H1 (cell line): ENCODE results near the gene ZBED4. TPM values are rescaled to one million over a fixed set of nuclear protein-coding genes. Genes with fewer than 3 reads are reported as not detected.

Experiments used
- EGR1 ChIP-seq: IDR thresholded peaks from 2 replicates; pipeline ENCODE4 v1.6.1; 2011; ENCODE audit warnings: low read depth, low read length, borderline replicate concordance
- FOSL1 ChIP-seq: IDR thresholded peaks from 2 replicates; pipeline ENCODE4 v1.6.1; 2011; ENCODE audit warnings: mild to moderate bottlenecking, low read depth, low read length, moderate library complexity; ENCODE audit not compliant: insufficient read depth
- SUZ12 ChIP-seq: fragments of 200-600 bp; sonication (generic); IDR thresholded peaks from 2 replicates; pipeline ENCODE4 v1.6.1; 2012; ENCODE audit warnings: mild to moderate bottlenecking, inconsistent platforms, low read length, moderate library complexity, mixed read lengths
- YY1 ChIP-seq: IDR thresholded peaks from 2 replicates; pipeline ENCODE4 v1.6.1; 2011; ENCODE audit warnings: low read depth, mild to moderate bottlenecking, low read length
- polyA plus RNA-seq, 7 experiments: library from polyadenylated mRNA; depleted of rRNA in 3 of 7; stranded (reverse) in 5 of 7; unstranded in 2 of 7; fragments of >200 nt in 5 of 7; fragments of 200-250 nt in 2 of 7; gene quantifications; 1 replicate in 5 of 7; 2 replicates in 1 of 7; 4 replicates in 1 of 7; pipeline versions ENCODE4 v1.2.1 to v1.2.3, GENCODE V29; 2011 to 2013; ENCODE audit warnings: missing spikeins in 2 of 7, mixed read lengths in 2 of 7
- total RNA-seq: library from RNA; stranded (reverse); fragmentation: NEBNext Ultra II Directional; extraction: Animal tissue kit (Norgen Biotek cat#: 25700); gene quantifications from 2 replicates; pipeline ENCODE4 v1.2.1, GENCODE V29; 2021
- TF ChIP-seq, protein P1 (sequence below): fragments of 300-600 bp; sonication (generic); IDR thresholded peaks from 2 replicates; pipeline ENCODE4 v1.7.1; 2012; ENCODE audit warnings: low read length, moderate library complexity, mild to moderate bottlenecking, inconsistent platforms; ENCODE audit not compliant: insufficient replicate concordance

Gene ZBED4
- total and polyA plus RNA-seq, 2 of the 8 experiments (the other 6 are each of a cell fraction or from before 2014, with no cell fraction given): 11.0 to 28.3 TPM

DNA sequence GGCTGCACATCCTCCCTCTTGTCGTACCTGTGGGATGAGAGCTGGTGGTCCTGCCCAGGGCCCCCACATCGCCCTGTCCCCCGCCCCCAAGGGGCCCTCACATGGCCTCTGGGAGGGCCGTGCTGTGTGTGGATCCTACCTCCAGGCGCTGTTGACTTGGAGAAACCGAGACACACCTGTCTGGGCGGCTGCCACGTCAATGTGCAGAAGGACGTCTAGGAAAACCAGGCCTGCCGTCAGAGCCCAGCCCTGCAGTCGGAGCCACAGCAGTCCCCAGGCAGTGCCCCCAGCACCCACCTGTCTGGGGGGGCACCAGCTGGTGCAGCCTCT, 50.4 kb downstream of the ZBED4 start (continued):
- TF ChIP-seq, protein P1, sequence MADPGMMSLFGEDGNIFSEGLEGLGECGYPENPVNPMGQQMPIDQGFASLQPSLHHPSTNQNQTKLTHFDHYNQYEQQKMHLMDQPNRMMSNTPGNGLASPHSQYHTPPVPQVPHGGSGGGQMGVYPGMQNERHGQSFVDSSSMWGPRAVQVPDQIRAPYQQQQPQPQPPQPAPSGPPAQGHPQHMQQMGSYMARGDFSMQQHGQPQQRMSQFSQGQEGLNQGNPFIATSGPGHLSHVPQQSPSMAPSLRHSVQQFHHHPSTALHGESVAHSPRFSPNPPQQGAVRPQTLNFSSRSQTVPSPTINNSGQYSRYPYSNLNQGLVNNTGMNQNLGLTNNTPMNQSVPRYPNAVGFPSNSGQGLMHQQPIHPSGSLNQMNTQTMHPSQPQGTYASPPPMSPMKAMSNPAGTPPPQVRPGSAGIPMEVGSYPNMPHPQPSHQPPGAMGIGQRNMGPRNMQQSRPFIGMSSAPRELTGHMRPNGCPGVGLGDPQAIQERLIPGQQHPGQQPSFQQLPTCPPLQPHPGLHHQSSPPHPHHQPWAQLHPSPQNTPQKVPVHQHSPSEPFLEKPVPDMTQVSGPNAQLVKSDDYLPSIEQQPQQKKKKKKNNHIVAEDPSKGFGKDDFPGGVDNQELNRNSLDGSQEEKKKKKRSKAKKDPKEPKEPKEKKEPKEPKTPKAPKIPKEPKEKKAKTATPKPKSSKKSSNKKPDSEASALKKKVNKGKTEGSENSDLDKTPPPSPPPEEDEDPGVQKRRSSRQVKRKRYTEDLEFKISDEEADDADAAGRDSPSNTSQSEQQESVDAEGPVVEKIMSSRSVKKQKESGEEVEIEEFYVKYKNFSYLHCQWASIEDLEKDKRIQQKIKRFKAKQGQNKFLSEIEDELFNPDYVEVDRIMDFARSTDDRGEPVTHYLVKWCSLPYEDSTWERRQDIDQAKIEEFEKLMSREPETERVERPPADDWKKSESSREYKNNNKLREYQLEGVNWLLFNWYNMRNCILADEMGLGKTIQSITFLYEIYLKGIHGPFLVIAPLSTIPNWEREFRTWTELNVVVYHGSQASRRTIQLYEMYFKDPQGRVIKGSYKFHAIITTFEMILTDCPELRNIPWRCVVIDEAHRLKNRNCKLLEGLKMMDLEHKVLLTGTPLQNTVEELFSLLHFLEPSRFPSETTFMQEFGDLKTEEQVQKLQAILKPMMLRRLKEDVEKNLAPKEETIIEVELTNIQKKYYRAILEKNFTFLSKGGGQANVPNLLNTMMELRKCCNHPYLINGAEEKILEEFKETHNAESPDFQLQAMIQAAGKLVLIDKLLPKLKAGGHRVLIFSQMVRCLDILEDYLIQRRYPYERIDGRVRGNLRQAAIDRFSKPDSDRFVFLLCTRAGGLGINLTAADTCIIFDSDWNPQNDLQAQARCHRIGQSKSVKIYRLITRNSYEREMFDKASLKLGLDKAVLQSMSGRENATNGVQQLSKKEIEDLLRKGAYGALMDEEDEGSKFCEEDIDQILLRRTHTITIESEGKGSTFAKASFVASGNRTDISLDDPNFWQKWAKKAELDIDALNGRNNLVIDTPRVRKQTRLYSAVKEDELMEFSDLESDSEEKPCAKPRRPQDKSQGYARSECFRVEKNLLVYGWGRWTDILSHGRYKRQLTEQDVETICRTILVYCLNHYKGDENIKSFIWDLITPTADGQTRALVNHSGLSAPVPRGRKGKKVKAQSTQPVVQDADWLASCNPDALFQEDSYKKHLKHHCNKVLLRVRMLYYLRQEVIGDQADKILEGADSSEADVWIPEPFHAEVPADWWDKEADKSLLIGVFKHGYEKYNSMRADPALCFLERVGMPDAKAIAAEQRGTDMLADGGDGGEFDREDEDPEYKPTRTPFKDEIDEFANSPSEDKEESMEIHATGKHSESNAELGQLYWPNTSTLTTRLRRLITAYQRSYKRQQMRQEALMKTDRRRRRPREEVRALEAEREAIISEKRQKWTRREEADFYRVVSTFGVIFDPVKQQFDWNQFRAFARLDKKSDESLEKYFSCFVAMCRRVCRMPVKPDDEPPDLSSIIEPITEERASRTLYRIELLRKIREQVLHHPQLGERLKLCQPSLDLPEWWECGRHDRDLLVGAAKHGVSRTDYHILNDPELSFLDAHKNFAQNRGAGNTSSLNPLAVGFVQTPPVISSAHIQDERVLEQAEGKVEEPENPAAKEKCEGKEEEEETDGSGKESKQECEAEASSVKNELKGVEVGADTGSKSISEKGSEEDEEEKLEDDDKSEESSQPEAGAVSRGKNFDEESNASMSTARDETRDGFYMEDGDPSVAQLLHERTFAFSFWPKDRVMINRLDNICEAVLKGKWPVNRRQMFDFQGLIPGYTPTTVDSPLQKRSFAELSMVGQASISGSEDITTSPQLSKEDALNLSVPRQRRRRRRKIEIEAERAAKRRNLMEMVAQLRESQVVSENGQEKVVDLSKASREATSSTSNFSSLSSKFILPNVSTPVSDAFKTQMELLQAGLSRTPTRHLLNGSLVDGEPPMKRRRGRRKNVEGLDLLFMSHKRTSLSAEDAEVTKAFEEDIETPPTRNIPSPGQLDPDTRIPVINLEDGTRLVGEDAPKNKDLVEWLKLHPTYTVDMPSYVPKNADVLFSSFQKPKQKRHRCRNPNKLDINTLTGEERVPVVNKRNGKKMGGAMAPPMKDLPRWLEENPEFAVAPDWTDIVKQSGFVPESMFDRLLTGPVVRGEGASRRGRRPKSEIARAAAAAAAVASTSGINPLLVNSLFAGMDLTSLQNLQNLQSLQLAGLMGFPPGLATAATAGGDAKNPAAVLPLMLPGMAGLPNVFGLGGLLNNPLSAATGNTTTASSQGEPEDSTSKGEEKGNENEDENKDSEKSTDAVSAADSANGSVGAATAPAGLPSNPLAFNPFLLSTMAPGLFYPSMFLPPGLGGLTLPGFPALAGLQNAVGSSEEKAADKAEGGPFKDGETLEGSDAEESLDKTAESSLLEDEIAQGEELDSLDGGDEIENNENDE: no peak
- no peak for TF ChIP-seq FOSL1
- TF ChIP-seq EGR1: no peak
- TF ChIP-seq SUZ12: no peak
- TF ChIP-seq YY1: no peak
- TF ChIP-seq, all 59 proteins: peak for 0
